ENCODE data around the gene ARHGAP40. TPM values are rescaled to one million over a fixed set of nuclear protein-coding genes. Genes with fewer than 3 reads are reported as not detected.

Gene ARHGAP40
- total and polyA plus RNA-seq, 2 donors (not counting 3 experiments of a cell fraction or from before 2014, with no cell fraction given), result 0.18 to 0.20 TPM

- Histone ChIP-seq H2AFZ (ENCODE audit: low read depth, low read length) (no peak overlapping the region), H4K20me1 (replicated peaks; ENCODE audit: control insufficient read depth, extremely low read depth, insufficient read depth, low read length) (no peaks in the 10 kb centered on the region), H3K36me3 (ENCODE audit: control insufficient read depth in 2 of 2, extremely low read depth in 1 of 2, insufficient read depth in 2 of 2, low read length in 2 of 2) (no peaks in the 10 kb centered on the region), H3K27me3 (ENCODE audit: control insufficient read depth in 2 of 2, insufficient read depth in 2 of 2, low read length in 2 of 2) (no peaks in the 10 kb centered on the region), H3K4me1 (ENCODE audit: control insufficient read depth, extremely low read depth, insufficient read depth, low read length) (peaks cover 11% of the 10 kb centered on the region), H3K27ac (ENCODE audit: insufficient read depth, low read depth, low read length) (no peak overlapping the region), H3K79me2 (ENCODE audit: control insufficient read depth, insufficient read depth, low read length) (no peaks in the 10 kb centered on the region), H3K9me3 (replicated peaks; ENCODE audit: control insufficient read depth, insufficient read depth, low read length) (no peaks in the 10 kb centered on the region), H3K9me1 (replicated peaks; ENCODE audit: control insufficient read depth, extremely low read depth, insufficient read depth, low read length) (no peaks in the 10 kb centered on the region), H3K9ac (replicated peaks; ENCODE audit: extremely low read depth, insufficient read depth, low read length) (no peak overlapping the region), H3K4me2 (ENCODE audit: insufficient read depth, low read length) (no peak overlapping the region), H3K4me3 (replicated peaks in 1 of 3; ENCODE audit: insufficient read depth in 1 of 3, low read depth in 1 of 3, low read length in 3 of 3) (no peak overlapping the region)
- ChIA-PET CTCF (no interaction called here), POLR2A (no interaction called here)
- dilution Hi-C loops (cut with MboI; ENCODE audit: extremely low pct_ligation_motif_present, low sequenced_read_pairs) (no loop called here), intact Hi-C loops (cut with micrococcal nuclease) (no loop called here)
- no TSS peak for BruUV-seq (replicated peaks)
- DNase-seq (ENCODE audit: low read depth, low spot score) (no peak), FAIRE-seq (no peak)
- TF ChIP-seq POLR2A (IDR thresholded peaks at IDR 0.05; ENCODE audit: low read depth, low read length) (no peak), EZH2 (IDR thresholded peaks at IDR 0.05; ENCODE audit: borderline replicate concordance, low read depth, low read length, severe bottlenecking) (no peak), MYC (IDR thresholded peaks at IDR 0.05; ENCODE audit: low read depth, low read length) (no peak), CTCF (IDR thresholded peaks at IDR 0.05; ENCODE audit: extremely low read depth in 1 of 2, insufficient read depth in 1 of 2, low read depth in 1 of 2, low read length in 2 of 2) (no peak), JUN (IDR thresholded peaks at IDR 0.05; ENCODE audit: borderline replicate concordance, insufficient read depth, insufficient read length, low read depth) (no peak), GATA2 (IDR thresholded peaks at IDR 0.05; ENCODE audit: insufficient read depth, insufficient read length, low read depth, low read length) (no peak), MAX (IDR thresholded peaks at IDR 0.05; ENCODE audit: insufficient read depth, insufficient read length) (no peak), POLR2AphosphoS5 (IDR thresholded peaks at IDR 0.05; ENCODE audit: insufficient read depth, low read depth, low read length) (no peak), FOS (IDR thresholded peaks at IDR 0.05; ENCODE audit: borderline replicate concordance, insufficient read depth, low read length) (no peak)
These were observed 75.0 kb downstream of the ARHGAP40 start for GRCh38 chr20:38676576-38676975.

Measured in endothelial cell of umbilical vein (primary cell).